SK-N-SH treated with all-trans-retinoic acid at 6 μM for 48 hours (cell line): ENCODE results near the gene TOR1AIP1.

Experiments used
- ARNTL ChIP-seq: fragments of 450-650 bp; formaldehyde crosslinking; IDR thresholded peaks from 2 replicates; pipeline ENCODE4 v1.5.0; 2020; ENCODE audit warnings: low read depth, mild to moderate bottlenecking, moderate library complexity, borderline replicate concordance
- CREB5 ChIP-seq: fragments of 250-450 bp; sonication (Bioruptor Pico); IDR thresholded peaks from 2 replicates; pipeline ENCODE4 v1.5.1; 2020; ENCODE audit warnings: low read depth, mild to moderate bottlenecking, moderate library complexity
- CSRNP3 ChIP-seq: fragments of 250-450 bp; sonication (Bioruptor Pico); IDR thresholded peaks from 2 replicates; pipeline ENCODE4 v1.5.1; 2021; ENCODE audit warnings: mild to moderate bottlenecking, moderate library complexity
- GLIS3 ChIP-seq: fragments of 250-450 bp; sonication (Bioruptor Pico); IDR thresholded peaks from 2 replicates; pipeline ENCODE4 v1.5.0; 2020; ENCODE audit warnings: mild to moderate bottlenecking, moderate library complexity
- OSR1 ChIP-seq: fragments of 250-450 bp; sonication (Bioruptor Pico); IDR thresholded peaks from 2 replicates; pipeline ENCODE4 v1.8.0; 2022; ENCODE audit warnings: moderate library complexity, mild to moderate bottlenecking, inconsistent platforms
- PATZ1 ChIP-seq: fragments of 250-450 bp; sonication (Bioruptor Pico); IDR thresholded peaks from 2 replicates; pipeline ENCODE4 v1.8.0; 2020; ENCODE audit warnings: mild to moderate bottlenecking, moderate library complexity, borderline replicate concordance
- RARB ChIP-seq: fragments of 250-450 bp; sonication (Bioruptor Pico); IDR thresholded peaks from 2 replicates; pipeline ENCODE4 v1.8.0; 2021; ENCODE audit warnings: mild to moderate bottlenecking, moderate library complexity
- TCF4 ChIP-seq: fragments of 250-450 bp; sonication (Bioruptor Pico); IDR thresholded peaks from 2 replicates; pipeline ENCODE4 v1.8.0; 2021; ENCODE audit warnings: mild to moderate bottlenecking, moderate library complexity, borderline replicate concordance
- TSHZ2 ChIP-seq: fragments of 250-450 bp; sonication (Bioruptor Pico); IDR thresholded peaks from 2 replicates; pipeline ENCODE4 v1.5.0; 2020; ENCODE audit warnings: mild to moderate bottlenecking, moderate library complexity
- ZFP3 ChIP-seq: fragments of 250-450 bp; sonication (Bioruptor Pico); IDR thresholded peaks from 2 replicates; pipeline ENCODE4 v1.5.0; 2020; ENCODE audit warnings: mild to moderate bottlenecking, moderate library complexity
- ZNF565 ChIP-seq: fragments of 450-650 bp; formaldehyde crosslinking; conservative IDR thresholded peaks from 2 replicates; pipeline ENCODE4 v1.5.0; 2020; ENCODE audit warnings: low read depth, mild to moderate bottlenecking, moderate library complexity

GRCh38 chr1:179888071-179888470, 6.0 kb downstream of the TOR1AIP1 start:
- TF ChIP-seq TCF4 (no peak), ZNF565 (CRISPR knock-in tag) (no peak), RARB (CRISPR knock-in tag) (no peak), ARNTL (CRISPR knock-in tag) (no peak), ZFP3 (no peak), OSR1 (CRISPR knock-in tag) (no peak), TSHZ2 (no peak), PATZ1 (CRISPR knock-in tag) (no peak), GLIS3 (no peak), CSRNP3 (CRISPR knock-in tag) (no peak), CREB5 (CRISPR knock-in tag) (no peak)
